ENCODE measurements around the gene FNIP2. TPM values are rescaled to one million over a fixed set of nuclear protein-coding genes. Genes with fewer than 3 reads are reported as not detected.

The FNIP2 gene
- total and polyA plus RNA-seq, 10 of the 15 experiments (the other 5 are each of a cell fraction or from before 2014, with no cell fraction given): 0.03 to 0.38 (median 0.15) TPM

- TF ChIP-seq TARDBP (IDR thresholded peaks at IDR 0.05; ENCODE audit: borderline replicate concordance) (no peak), EGR1 (IDR thresholded peaks at IDR 0.05; ENCODE audit: borderline replicate concordance in 1 of 2, low read depth in 2 of 2, low read length in 2 of 2) (no peak), E2F4 (IDR thresholded peaks at IDR 0.05; ENCODE audit: low read depth, low read length) (no peak), USF2 (IDR thresholded peaks at IDR 0.05; ENCODE audit: borderline replicate concordance, low read depth, low read length) (no peak)
Measured at GRCh38 chr4:158786955-158787354, 18.1 kb downstream of the FNIP2 start (continued).

GRCh38 chr4:158787709-158788475 is 19.1 kb downstream of the FNIP2 start:
- Histone ChIP-seq H3K4me1 (ENCODE audit: control insufficient read depth, insufficient read depth, low read length) (no peaks in the 10 kb centered on the region), H3K36me3 (ENCODE audit: control insufficient read depth in 2 of 2, insufficient read depth in 2 of 2, low read length in 1 of 2) (no peaks in the 10 kb centered on the region), H2AFZ (ENCODE audit: control insufficient read depth, low read depth, low read length) (no peak overlapping the region), H3K79me2 (ENCODE audit: control insufficient read depth, insufficient read depth, low read length) (peaks cover 12% of the 10 kb centered on the region), H3K9ac (ENCODE audit: control insufficient read depth, insufficient read depth, low read length) (no peak overlapping the region), H4K20me1 (ENCODE audit: control insufficient read depth, insufficient read depth) (no peaks in the 10 kb centered on the region), H3K4me2 (ENCODE audit: control insufficient read depth, insufficient read depth) (no peak overlapping the region), H3K9me3 (replicated peaks; ENCODE audit: control insufficient read depth, insufficient read depth, low read length) (no peaks in the 10 kb centered on the region), H3K27me3 (replicated peaks in 1 of 2; ENCODE audit: control insufficient read depth in 2 of 2, insufficient read depth in 2 of 2, low read length in 1 of 2) (no peaks in the 10 kb centered on the region), H3K4me3 (no peak overlapping the region), H3K27ac (ENCODE audit: control insufficient read depth, insufficient read depth) (no peak overlapping the region)
- WGBS (ENCODE audit: insufficient coverage, insufficient replicate concordance, low lambda C conversion rate, missing lambda C conversion rate): 69% methylated on average over 15 of the region's 15 CpGs
- in situ Hi-C loops (cut with MboI): no loop called here
- RAD21 ChIA-PET (ENCODE audit: unreplicated experiment): interaction anchor here (1.1 to 4.6 kb wide), 7 partner anchors 12 to 63 kb away, joined by 3 to 29 read pairs (median 5); no protein-coding TSS in a partner anchor
- no TSS peak for BruUV-seq (replicated peaks)
- SMC1A ChIA-PET (ENCODE audit: uncharacterized antibody, unreplicated experiment): interaction anchor here (0.9 to 14.1 kb wide), 14 partner anchors 8 to 64 kb away, joined by 3 to 291 read pairs (median 4); no protein-coding TSS in a partner anchor
- CTCF ChIA-PET: interaction anchor here (0.7 to 2.7 kb wide), 11 partner anchors 8 to 64 kb away, joined by 3 to 14 read pairs (median 4); no protein-coding TSS in a partner anchor
- TF ChIP-seq SMARCA5 (IDR thresholded peaks at IDR 0.05) (no peak), SPI1 (IDR thresholded peaks at IDR 0.05; ENCODE audit: borderline replicate concordance, insufficient read depth, low read depth, low read length) (peak; percentile 90; the same call in 1 of the 2 replicates), BCL11A (IDR thresholded peaks at IDR 0.05; ENCODE audit: low read depth, low read length) (peak; percentile 25; the same call in 1 of the 2 replicates), IKZF2 (IDR thresholded peaks at IDR 0.05) (peak; percentile 37 to 58; a peak in 2 of 4 replicates), RELB (IDR thresholded peaks at IDR 0.05; ENCODE audit: low read depth) (0 out of 2 replicates have a peak, but pooled peaks have one; percentile 34), EP300 (IDR thresholded peaks at IDR 0.05; ENCODE audit: borderline replicate concordance in 1 of 2, control insufficient read depth in 1 of 2, low read depth in 2 of 2, low read length in 2 of 2) (0 out of 4 replicates have a peak, but pooled peaks of 1 of the 2 experiments have one; percentile 38), IKZF1 (conservative IDR thresholded peaks at IDR 0.05) (peak; percentile 28; the same call in 1 of the 2 replicates), PKNOX1 (IDR thresholded peaks at IDR 0.05) (no peak), MLLT1 (IDR thresholded peaks at IDR 0.05) (peak; percentile 44; the same call in 1 of the 2 replicates)
- intact Hi-C loops (cut with micrococcal nuclease; ENCODE audit: unreplicated experiment): no loop called here
- peak; percentile 44 for ATAC-seq
- FAIRE-seq: no peak
- no peak for DNase-seq (ENCODE audit: low read depth, low spot score)
- POLR2A ChIA-PET: interaction anchor here (0.5 to 2.6 kb wide), 5 partner anchors 12 to 94 kb away, joined by 3 to 9 read pairs (median 4); no protein-coding TSS in a partner anchor

All from GM12878 (cell line).